ENCODE measurements around the gene NCAM1.

Gene NCAM1

DNA sequence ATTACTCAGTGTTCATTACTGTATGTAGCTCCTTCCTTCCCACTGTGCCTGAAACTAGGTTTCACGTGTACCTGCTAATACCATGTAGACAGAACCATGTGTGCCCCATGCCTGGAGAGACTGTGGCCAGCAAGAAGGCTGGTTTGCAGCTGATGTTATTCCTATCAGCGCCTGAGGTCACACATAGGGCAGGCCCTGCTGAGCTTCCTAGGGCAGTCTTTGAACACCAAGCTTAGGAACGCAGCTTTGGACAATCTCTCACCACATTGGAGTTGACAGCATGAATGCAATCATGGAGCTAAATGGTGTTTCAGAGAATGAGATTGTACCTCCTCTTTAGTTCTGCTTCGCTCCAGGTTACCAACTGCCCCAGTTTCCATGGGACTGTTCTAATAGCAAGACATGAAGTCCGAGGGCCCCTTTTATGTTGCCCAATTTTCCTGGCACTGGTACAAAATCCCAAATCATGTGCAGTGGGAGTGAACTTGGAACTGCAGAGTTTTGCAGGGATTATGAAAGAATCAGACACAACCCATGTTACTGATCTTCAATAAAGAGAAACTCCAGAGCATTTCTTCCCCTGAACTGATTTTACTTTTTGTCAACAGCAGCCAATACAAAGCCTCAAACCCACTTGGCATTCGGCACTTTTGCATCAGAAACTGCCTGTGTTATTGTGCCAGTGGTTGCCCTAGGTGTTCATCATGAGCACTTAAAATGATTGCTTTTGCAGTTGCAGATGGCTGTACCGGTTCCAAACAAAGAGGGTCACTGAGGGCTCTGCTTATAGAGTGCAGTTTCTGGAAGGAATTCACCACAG lies 199.0 kb downstream of the NCAM1 start:
- TF ChIP-seq, protein P1, sequence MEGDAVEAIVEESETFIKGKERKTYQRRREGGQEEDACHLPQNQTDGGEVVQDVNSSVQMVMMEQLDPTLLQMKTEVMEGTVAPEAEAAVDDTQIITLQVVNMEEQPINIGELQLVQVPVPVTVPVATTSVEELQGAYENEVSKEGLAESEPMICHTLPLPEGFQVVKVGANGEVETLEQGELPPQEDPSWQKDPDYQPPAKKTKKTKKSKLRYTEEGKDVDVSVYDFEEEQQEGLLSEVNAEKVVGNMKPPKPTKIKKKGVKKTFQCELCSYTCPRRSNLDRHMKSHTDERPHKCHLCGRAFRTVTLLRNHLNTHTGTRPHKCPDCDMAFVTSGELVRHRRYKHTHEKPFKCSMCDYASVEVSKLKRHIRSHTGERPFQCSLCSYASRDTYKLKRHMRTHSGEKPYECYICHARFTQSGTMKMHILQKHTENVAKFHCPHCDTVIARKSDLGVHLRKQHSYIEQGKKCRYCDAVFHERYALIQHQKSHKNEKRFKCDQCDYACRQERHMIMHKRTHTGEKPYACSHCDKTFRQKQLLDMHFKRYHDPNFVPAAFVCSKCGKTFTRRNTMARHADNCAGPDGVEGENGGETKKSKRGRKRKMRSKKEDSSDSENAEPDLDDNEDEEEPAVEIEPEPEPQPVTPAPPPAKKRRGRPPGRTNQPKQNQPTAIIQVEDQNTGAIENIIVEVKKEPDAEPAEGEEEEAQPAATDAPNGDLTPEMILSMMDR (IDR thresholded peaks at IDR 0.05; ENCODE audit: control insufficient read depth, extremely low read depth, insufficient read depth), result no peak
- H3K4me3 ChIP-seq (ENCODE audit: low read depth, low read length), result no peak overlapping the region
- DNase-seq (ENCODE audit: low read depth), result no peak

DNA sequence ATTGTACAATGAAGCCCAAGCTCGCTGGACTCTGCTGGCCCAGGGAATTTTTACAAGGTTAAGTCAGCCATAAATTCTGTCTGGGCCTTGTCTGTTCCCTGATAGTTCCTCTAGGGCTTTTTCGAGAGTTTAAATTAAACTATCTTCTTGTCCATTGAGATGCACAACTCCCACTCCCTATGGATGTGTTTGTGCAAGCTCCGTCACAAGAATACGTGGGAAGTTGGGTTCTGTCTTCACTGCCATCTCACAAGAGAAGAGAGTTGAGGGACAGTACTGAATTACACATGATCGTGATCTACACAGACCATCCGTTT lies 199.5 kb downstream of the NCAM1 start:
- no peak overlapping the region for H3K4me3 ChIP-seq (ENCODE audit: low read depth, low read length)
- no peak for DNase-seq (ENCODE audit: low read depth)
- TF ChIP-seq, protein P1 (IDR thresholded peaks at IDR 0.05; ENCODE audit: control insufficient read depth, extremely low read depth, insufficient read depth), result no peak

DNA sequence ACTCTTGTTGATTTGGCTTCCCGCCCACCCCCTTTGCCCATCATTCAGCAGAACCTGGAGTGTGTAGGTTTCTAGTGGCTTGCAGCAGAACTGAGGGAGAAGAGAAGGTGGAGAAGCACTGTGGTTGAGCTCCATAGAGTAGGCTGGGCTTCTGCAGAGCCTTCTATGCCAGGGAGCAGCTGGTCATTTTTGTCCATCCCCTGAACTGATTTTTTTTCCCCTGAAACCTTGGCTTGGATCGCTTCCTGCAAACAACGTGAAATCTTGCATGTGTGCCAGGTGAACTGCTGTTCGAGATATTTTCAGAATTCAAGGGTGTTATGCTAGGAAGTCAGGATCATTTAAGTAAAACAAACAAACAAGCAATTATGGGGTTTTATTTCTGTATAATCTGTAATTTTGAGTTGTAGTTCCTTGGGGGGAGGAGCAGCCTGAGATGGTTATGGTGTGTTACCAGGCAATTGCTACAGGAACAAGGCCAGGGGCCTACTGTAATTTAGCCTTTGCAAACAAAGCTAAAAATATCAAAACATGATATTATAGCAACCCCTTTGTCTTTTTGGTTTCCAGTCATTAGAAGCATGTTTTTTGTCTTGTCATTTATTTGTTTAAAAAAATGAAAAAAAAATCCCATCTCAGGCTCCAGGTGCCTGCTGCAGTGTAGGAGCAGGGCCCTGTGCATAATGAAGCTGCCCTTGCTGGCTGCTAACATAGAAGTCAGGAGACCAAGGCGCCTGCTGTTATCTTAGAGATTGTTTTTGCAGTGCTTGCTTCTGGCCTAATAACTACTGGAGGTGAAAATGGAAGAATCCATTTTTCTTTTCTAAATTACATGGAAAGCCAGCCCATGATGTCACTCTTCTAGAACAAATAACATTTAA lies 200.7 kb downstream of the NCAM1 start:
- DNase-seq (ENCODE audit: low read depth), result no peak
- TF ChIP-seq, protein P1 (IDR thresholded peaks at IDR 0.05; ENCODE audit: control insufficient read depth, extremely low read depth, insufficient read depth), result no peak
- H3K4me3 ChIP-seq (ENCODE audit: low read depth, low read length), result no peak overlapping the region

DNA sequence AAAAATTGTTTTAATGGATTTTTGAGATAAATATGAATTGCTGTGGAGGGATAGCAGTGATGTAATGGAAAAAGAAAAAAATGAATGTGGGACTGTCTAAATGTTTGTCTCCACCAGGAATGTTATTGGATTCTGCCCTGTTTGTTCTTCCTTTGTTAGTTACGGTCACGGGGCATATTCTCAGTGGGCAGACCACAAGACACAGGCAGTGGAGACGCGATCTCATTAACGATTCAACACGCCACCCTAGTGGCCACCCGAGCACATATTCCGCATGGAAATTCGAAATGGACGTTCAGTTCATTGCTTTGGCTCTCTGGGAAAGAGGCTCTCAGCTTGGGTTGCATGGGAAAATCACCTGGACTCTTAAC lies 201.4 kb downstream of the NCAM1 start:
- TF ChIP-seq, protein P1 (IDR thresholded peaks at IDR 0.05; ENCODE audit: control insufficient read depth, extremely low read depth, insufficient read depth), result peak; percentile 36; the same call in 1 of the 2 replicates

DNA sequence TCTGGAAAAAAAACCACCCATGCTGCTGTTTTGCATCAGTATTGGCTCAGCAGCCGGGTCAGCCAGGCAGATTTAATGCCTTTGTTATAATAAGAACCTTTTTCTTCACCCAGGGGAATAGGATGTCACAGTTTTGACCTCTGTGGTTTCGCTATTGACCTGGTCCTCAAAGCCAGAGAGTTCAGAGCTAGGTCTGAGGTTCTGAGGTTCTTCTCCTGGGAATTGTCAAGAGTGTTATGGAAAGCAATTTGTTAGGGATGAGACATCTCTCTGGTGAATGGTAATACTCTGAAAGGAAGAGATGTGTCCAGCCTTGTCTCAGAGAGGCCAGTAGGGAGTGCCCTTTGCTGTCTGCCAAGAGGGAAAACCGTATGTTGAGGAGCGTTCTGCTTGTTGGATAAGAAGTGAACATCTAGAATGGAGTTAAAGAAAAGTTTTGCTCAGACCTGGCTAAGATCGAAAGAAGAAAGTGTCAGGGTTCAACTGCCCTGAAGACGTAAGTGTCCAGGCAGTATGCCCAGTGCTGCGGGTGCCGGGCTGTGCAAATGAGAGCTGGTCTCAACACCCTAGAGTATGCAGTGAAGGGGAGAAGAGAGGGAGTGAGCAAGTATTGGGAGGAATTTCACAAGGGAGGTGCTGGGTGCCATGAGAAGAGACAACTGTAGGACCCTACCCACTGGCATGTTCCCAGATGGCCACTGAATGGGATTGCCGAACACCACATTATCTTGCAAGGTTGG lies 202.2 kb downstream of the NCAM1 start:
- DNase-seq (ENCODE audit: low read depth), result no peak
- H3K4me3 ChIP-seq (ENCODE audit: low read depth, low read length), result no peak overlapping the region
- TF ChIP-seq, protein P1 (IDR thresholded peaks at IDR 0.05; ENCODE audit: control insufficient read depth, extremely low read depth, insufficient read depth), result no peak

More for the DNA sequence above, 201.4 kb downstream of the NCAM1 start:
- no peak overlapping the region for H3K4me3 ChIP-seq (ENCODE audit: low read depth, low read length)
- no peak for DNase-seq (ENCODE audit: low read depth)

GRCh38 chr11:113166280-113166679 lies 205.1 kb downstream of the NCAM1 start:
- no peak overlapping the region for H3K4me3 ChIP-seq (ENCODE audit: low read depth, low read length)
- TF ChIP-seq, protein P1 (IDR thresholded peaks at IDR 0.05; ENCODE audit: control insufficient read depth, extremely low read depth, insufficient read depth), result no peak
- no peak for DNase-seq (ENCODE audit: low read depth)
